Ovary (tissue), 3 donors: Measurements from ENCODE around the gene FOXC2.

Experiments used
- CTCF ChIP-seq, 3 donors: fragments of 450-650 bp in 2 of 3; fragments of 200-600 bp in 1 of 3; IDR thresholded peaks; one replicate each; pipeline versions ENCODE4 v1.5.1 to v1.8.0; 2016 to 2022; ENCODE audit warnings: antibody characterized with exemption in 3 of 3, mild to moderate bottlenecking in 1 of 3
- EP300 ChIP-seq: sonication (generic); formaldehyde crosslinking; IDR thresholded peaks from one replicate; pipeline ENCODE4 v1.6.1; 2017; ENCODE audit warnings: antibody characterized with exemption
- donor health status: DM: no; HTN: no; CAD: no.

- TF ChIP-seq CTCF (IDR thresholded peaks at IDR 0.05) (no peak), EP300 (no peak)
Observed at GRCh38 chr16:86554599-86554916, 12.1 kb upstream of the FOXC2 start.
